Breast epithelium (tissue), 4 donors: ENCODE measurements around the gene NOP53. TPM values are rescaled to one million over a fixed set of nuclear protein-coding genes. Genes with fewer than 3 reads are reported as not detected.

Source experiments
- DNase-seq, 2 donors: peaks; one replicate each; pipeline ENCODE4 v3.0.0-alpha.2; 2019; ENCODE audit warnings: low spot score in 2 of 2
- H3K27ac ChIP-seq, 2 donors: fragments of 200-600 bp; sonication (generic) in 1 of 2; one replicate each; pipeline ENCODE4 v1.5.1; 2016 to 2019; ENCODE audit warnings: mild to moderate bottlenecking in 1 of 2
- H3K27me3 ChIP-seq, 2 donors: fragments of 200-600 bp; sonication (generic) in 1 of 2; one replicate each; pipeline versions ENCODE4 v1.5.1 to v1.6.0; 2017 to 2019; ENCODE audit warnings: control low read depth in 1 of 2, mild to moderate bottlenecking in 1 of 2
- H3K36me3 ChIP-seq: fragments of 200-600 bp; one replicate; pipeline ENCODE4 v1.5.1; 2019
- H3K4me1 ChIP-seq, 2 donors: fragments of 200-600 bp; sonication (generic); one replicate each; pipeline ENCODE4 v1.5.1; 2016 to 2019; ENCODE audit warnings: control low read depth in 1 of 2
- H3K4me3 ChIP-seq, 3 donors: fragments of 200-600 bp; sonication (generic); 1 replicate in 2 of 3; 2 replicates in 1 of 3; pipeline ENCODE4 v1.5.1; 2016 to 2019; ENCODE audit warnings: mild to moderate bottlenecking in 3 of 3, moderate library complexity in 2 of 3
- H3K9me3 ChIP-seq, 2 donors: fragments of 200-600 bp; sonication (generic) in 1 of 2; one replicate each; pipeline ENCODE4 v1.5.1; 2016 to 2019; ENCODE audit warnings: control low read depth in 1 of 2
- CTCF ChIP-seq, 3 donors: fragments of 450-650 bp; IDR thresholded peaks; one replicate each; pipeline ENCODE4 v1.5.1; 2016 to 2017; ENCODE audit warnings: antibody characterized with exemption in 3 of 3, mild to moderate bottlenecking in 3 of 3, moderate library complexity in 3 of 3
- POLR2A ChIP-seq: fragments of 450-650 bp; IDR thresholded peaks from one replicate; pipeline ENCODE4 v1.6.1; 2016; ENCODE audit warnings: antibody characterized with exemption, mild to moderate bottlenecking, moderate library complexity
- POLR2AphosphoS5 ChIP-seq, 3 donors: sonication (generic); formaldehyde crosslinking; IDR thresholded peaks; one replicate each; pipeline ENCODE4 v1.6.1; 2017; ENCODE audit warnings: antibody characterized with exemption in 3 of 3
- intact Hi-C: fragments of 100-400 bp; cut with DNase I; formaldehyde crosslinking; loops from one replicate; pipeline ENCODE4 v1.15.1; 2023; ENCODE audit warnings: low total_unique reads
- total RNA-seq, 3 donors: library from RNA; depleted of rRNA; stranded (reverse); fragments of >200 nt; gene quantifications; one replicate each; pipeline ENCODE4 v1.1.0, GENCODE V29; 2016

NOP53 gene
- total RNA-seq, 3 donors from 2014 or later: 391 to 498 (median 457) TPM

- no peak for DNase-seq
- peaks cover 10% of the 10 kb centered on the region for H3K36me3 ChIP-seq
- no peak overlapping the region for H3K27ac ChIP-seq
These were observed 41.3 kb upstream of the NOP53 start for GRCh38 chr19:47704024-47704423.

GRCh38 chr19:47704656-47705055 lies 40.7 kb upstream of the NOP53 start:
- TF ChIP-seq CTCF (IDR thresholded peaks at IDR 0.05): no peak
- TF ChIP-seq POLR2AphosphoS5 (IDR thresholded peaks at IDR 0.05): no peak
- no peak for TF ChIP-seq POLR2A
- DNase-seq: no peak
- Histone ChIP-seq H3K4me1 (no peaks in the 10 kb centered on the region), H3K27ac (no peak overlapping the region), H3K9me3 (no peaks in the 10 kb centered on the region), H3K27me3 (no peaks in the 10 kb centered on the region), H3K4me3 (no peak overlapping the region), H3K36me3 (peaks cover 10% of the 10 kb centered on the region)
- intact Hi-C loops: loop anchor here (5.0 kb wide), 1 partner anchor 92 kb away; no protein-coding TSS in a partner anchor

More at GRCh38 chr19:47704024-47704423, 41.3 kb upstream of the NOP53 start:
- intact Hi-C loops: loop anchor here (5.0 kb wide), 1 partner anchor 92 kb away; no protein-coding TSS in a partner anchor
- no peak overlapping the region for H3K4me3 ChIP-seq
- no peaks in the 10 kb centered on the region for H3K9me3 ChIP-seq
- H3K27me3 ChIP-seq: no peaks in the 10 kb centered on the region
- TF ChIP-seq POLR2AphosphoS5 (IDR thresholded peaks at IDR 0.05) (no peak), POLR2A (no peak), CTCF (IDR thresholded peaks at IDR 0.05) (no peak)
- H3K4me1 ChIP-seq: no peaks in the 10 kb centered on the region

GRCh38 chr19:47707135-47707925 lies 38.0 kb upstream of the NOP53 start:
- Histone ChIP-seq H3K4me3 (no peak overlapping the region), H3K27me3 (no peaks in the 10 kb centered on the region), H3K4me1 (no peaks in the 10 kb centered on the region), H3K36me3 (peaks cover 3% of the 10 kb centered on the region), H3K9me3 (no peaks in the 10 kb centered on the region), H3K27ac (no peak overlapping the region)
- intact Hi-C loops: no loop called here
- TF ChIP-seq CTCF (IDR thresholded peaks at IDR 0.05): peak; percentile 73 to 78 (median 77)
- no peak for TF ChIP-seq POLR2A
- peak; percentile 57 to 80 for DNase-seq

GRCh38 chr19:47711652-47712242 lies 33.6 kb upstream of the NOP53 start:
- H3K27ac ChIP-seq: no peak overlapping the region
- no peak overlapping the region for H3K4me3 ChIP-seq
- H3K27me3 ChIP-seq: no peaks in the 10 kb centered on the region
- no peaks in the 10 kb centered on the region for H3K4me1 ChIP-seq
- DNase-seq: no peak
- TF ChIP-seq POLR2AphosphoS5 (IDR thresholded peaks at IDR 0.05) (no peak), POLR2A (no peak), CTCF (IDR thresholded peaks at IDR 0.05) (no peak)
- no peaks in the 10 kb centered on the region for H3K9me3 ChIP-seq
- intact Hi-C loops: loop anchor here (2.0 kb wide), 1 partner anchor 35 kb away; no protein-coding TSS in a partner anchor
- H3K36me3 ChIP-seq: no peaks in the 10 kb centered on the region
